Gastrocnemius medialis (tissue), 4 donors: ENCODE results near the gene ADD3.

Source experiments
- POLR2A ChIP-seq, 2 donors: fragments of 450-650 bp; IDR thresholded peaks; one replicate each; pipeline ENCODE4 v1.6.1; 2017; ENCODE audit warnings: antibody characterized with exemption in 2 of 2, mild to moderate bottlenecking in 2 of 2, moderate library complexity in 2 of 2
- TF ChIP-seq, protein P1 (sequence below), 5 experiments: fragments of 450-650 bp in 3 of 5; fragments of 200-600 bp in 2 of 5; sonication (generic) in 2 of 5; IDR thresholded peaks in 4 of 5; conservative IDR thresholded peaks in 1 of 5; 1 replicate in 4 of 5; 2 replicates in 1 of 5; pipeline ENCODE4 v1.5.1; 2016 to 2019; ENCODE audit warnings: antibody characterized with exemption in 5 of 5, mild to moderate bottlenecking in 3 of 5, moderate library complexity in 3 of 5

DNA sequence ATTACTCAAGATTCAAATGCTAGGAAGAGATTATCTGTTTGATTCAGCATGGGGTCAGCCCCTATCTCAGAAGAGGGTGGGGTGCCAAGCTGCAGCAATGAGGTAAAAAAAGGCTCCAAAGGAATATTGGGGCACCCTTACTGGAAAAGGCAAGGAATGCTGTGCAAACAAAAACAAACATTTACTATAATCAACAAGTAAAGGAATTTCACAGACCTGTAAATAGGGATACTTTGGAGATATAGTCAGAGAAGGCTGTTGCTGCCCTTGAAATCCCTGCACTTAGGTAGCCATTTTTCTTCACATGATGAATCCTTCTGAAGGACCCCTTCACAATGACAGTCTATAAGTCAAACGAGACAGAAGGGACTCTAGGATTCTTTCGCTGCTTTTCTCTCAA, 10.6 kb upstream of the ADD3 start:
- TF ChIP-seq, protein P1, sequence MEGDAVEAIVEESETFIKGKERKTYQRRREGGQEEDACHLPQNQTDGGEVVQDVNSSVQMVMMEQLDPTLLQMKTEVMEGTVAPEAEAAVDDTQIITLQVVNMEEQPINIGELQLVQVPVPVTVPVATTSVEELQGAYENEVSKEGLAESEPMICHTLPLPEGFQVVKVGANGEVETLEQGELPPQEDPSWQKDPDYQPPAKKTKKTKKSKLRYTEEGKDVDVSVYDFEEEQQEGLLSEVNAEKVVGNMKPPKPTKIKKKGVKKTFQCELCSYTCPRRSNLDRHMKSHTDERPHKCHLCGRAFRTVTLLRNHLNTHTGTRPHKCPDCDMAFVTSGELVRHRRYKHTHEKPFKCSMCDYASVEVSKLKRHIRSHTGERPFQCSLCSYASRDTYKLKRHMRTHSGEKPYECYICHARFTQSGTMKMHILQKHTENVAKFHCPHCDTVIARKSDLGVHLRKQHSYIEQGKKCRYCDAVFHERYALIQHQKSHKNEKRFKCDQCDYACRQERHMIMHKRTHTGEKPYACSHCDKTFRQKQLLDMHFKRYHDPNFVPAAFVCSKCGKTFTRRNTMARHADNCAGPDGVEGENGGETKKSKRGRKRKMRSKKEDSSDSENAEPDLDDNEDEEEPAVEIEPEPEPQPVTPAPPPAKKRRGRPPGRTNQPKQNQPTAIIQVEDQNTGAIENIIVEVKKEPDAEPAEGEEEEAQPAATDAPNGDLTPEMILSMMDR (IDR thresholded peaks at IDR 0.05 in 4 of 5, conservative IDR thresholded peaks at IDR 0.05 in 1 of 5) = no peak
- no peak for TF ChIP-seq POLR2A (IDR thresholded peaks at IDR 0.05)
